Measurements from ENCODE around the gene PPY.
A peak's percentile ranks its signal among the peaks of the same experiment; 100 is the strongest.

PPY gene

GRCh38 chr17:43928609-43929008, 13.7 kb downstream of the PPY start:
- DNase-seq, result no peak

GRCh38 chr17:43927929-43928328, 14.3 kb downstream of the PPY start:
- peak in 1 of 5 donors; percentile 48 for DNase-seq

- DNase-seq, result no peak
Observed at GRCh38 chr17:43927060-43927864, 15.0 kb downstream of the PPY start.

GRCh38 chr17:43924558-43924957, 17.7 kb downstream of the PPY start:
- DNase-seq, result no peak

- DNase-seq, result no peak
Observed at GRCh38 chr17:43920500-43921095, 21.7 kb downstream of the PPY start.

GRCh38 chr17:43918026-43918389, 24.3 kb downstream of the PPY start:
- DNase-seq, result no peak

- DNase-seq, result peak in 3 of 5 donors; percentile 26 to 60 (median 37)
Observed at GRCh38 chr17:43917348-43918025, 24.8 kb downstream of the PPY start.

GRCh38 chr17:43917016-43917347, 25.3 kb downstream of the PPY start:
- DNase-seq, result no peak

GRCh38 chr17:43916385-43916784, 25.9 kb downstream of the PPY start:
- DNase-seq, result no peak

- DNase-seq, result no peak
Observed at GRCh38 chr17:43915559-43915958, 26.7 kb downstream of the PPY start.

- no peak for DNase-seq
Observed at GRCh38 chr17:43914451-43914850, 27.8 kb downstream of the PPY start.

GRCh38 chr17:43913584-43913983, 28.7 kb downstream of the PPY start:
- DNase-seq, result no peak

GRCh38 chr17:43912635-43913304, 29.5 kb downstream of the PPY start:
- no peak for DNase-seq

GRCh38 chr17:43911904-43912303, 30.4 kb downstream of the PPY start:
- DNase-seq, result no peak

GRCh38 chr17:43909537-43910231, 32.6 kb downstream of the PPY start:
- no peak for DNase-seq

- peak in 3 of 5 donors; percentile 24 to 41 (median 31) for DNase-seq
Observed at GRCh38 chr17:43907998-43908721, 34.1 kb downstream of the PPY start.

- DNase-seq, result peak; percentile 30 to 56 (median 37)
Observed at GRCh38 chr17:43907425-43907981, 34.8 kb downstream of the PPY start, which contains the start of gene MPP2. Gene MPP2, minus strand, starts transcription at chr17:43907536. Its CDS starts 3,076 bp downstream, at chr17:43904460.

GRCh38 chr17:43906951-43907424, 35.3 kb downstream of the PPY start:
- peak in 2 of 5 donors; percentile 17 to 18 for DNase-seq

GRCh38 chr17:43905985-43906852, 36.1 kb downstream of the PPY start:
- peak in 2 of 5 donors; percentile 25 to 29 for DNase-seq

- DNase-seq, result no peak
Observed at GRCh38 chr17:43905400-43905984, 36.8 kb downstream of the PPY start.
